Effector CD4-positive, alpha-beta T cell (primary cell): ENCODE data around the gene GUCY2F.

Experiments
- DNase-seq: peaks from one replicate; pipeline ENCODE4 v3.0.0-alpha.2; 2020

Gene GUCY2F

DNA sequence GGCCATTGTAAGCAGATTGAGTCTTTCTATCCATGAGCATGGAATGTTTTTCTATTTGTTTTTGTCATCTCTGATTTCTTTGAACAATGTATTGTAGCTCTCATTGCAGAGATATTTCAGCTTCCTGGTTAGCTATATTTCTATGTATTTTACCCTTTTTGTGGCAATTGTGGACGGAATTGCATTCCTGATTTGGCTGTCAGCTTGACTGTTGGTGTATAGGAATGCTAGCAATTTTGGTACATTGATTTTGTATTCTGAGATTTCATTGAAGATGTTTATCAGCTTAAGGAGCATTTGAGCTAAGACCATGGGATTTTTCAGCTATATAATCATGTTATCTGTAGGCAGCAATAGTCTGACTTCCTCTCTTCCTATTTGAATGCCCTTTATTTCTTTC lies 154.6 kb downstream of the GUCY2F start:
- DNase-seq, result no peak
